Measurements from ENCODE around the gene BMP8B. TPM values are rescaled to one million over a fixed set of nuclear protein-coding genes. Genes with fewer than 3 reads are reported as not detected.

BMP8B gene
- polyA plus RNA-seq, 2 of the 4 experiments (the other 2 are of a cell fraction), result 2.5 to 3.1 TPM

DNA sequence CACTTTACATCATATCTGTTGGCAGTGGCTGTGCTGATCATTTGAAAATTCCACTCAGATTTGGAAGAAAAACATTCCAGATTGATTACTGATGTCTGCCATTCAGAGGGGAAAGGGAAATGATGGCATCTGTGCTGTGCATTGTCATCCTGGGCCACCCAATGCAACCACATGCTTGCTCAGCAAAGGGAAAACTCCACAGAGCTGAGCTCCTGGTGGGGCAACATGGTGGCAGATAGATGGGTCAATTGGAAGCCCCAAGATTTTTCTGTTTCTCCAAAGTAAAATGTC, 29.3 kb downstream of the BMP8B start:
- FAIRE-seq (no peak), ATAC-seq (no peak), DNase-seq (ENCODE audit: low read depth in 1 of 2, low spot score in 1 of 2) (no peak)
- no peak overlapping the region for H3K4me2 ChIP-seq
- H3K9me3 ChIP-seq, result no peaks in the 10 kb centered on the region
- H3K4me3 ChIP-seq, result no peak overlapping the region
- POLR2A ChIA-PET, result no interaction called here
- CTCF ChIA-PET, result no interaction called here
- H3K27ac ChIP-seq, result no peak overlapping the region
- no peaks in the 10 kb centered on the region for H3K4me1 ChIP-seq
- TF ChIP-seq EP300 (IDR thresholded peaks at IDR 0.05) (no peak), HOXA7 (CRISPR knock-in tag; IDR thresholded peaks at IDR 0.05) (no peak), SREBF2 (IDR thresholded peaks at IDR 0.05) (no peak)

DNA sequence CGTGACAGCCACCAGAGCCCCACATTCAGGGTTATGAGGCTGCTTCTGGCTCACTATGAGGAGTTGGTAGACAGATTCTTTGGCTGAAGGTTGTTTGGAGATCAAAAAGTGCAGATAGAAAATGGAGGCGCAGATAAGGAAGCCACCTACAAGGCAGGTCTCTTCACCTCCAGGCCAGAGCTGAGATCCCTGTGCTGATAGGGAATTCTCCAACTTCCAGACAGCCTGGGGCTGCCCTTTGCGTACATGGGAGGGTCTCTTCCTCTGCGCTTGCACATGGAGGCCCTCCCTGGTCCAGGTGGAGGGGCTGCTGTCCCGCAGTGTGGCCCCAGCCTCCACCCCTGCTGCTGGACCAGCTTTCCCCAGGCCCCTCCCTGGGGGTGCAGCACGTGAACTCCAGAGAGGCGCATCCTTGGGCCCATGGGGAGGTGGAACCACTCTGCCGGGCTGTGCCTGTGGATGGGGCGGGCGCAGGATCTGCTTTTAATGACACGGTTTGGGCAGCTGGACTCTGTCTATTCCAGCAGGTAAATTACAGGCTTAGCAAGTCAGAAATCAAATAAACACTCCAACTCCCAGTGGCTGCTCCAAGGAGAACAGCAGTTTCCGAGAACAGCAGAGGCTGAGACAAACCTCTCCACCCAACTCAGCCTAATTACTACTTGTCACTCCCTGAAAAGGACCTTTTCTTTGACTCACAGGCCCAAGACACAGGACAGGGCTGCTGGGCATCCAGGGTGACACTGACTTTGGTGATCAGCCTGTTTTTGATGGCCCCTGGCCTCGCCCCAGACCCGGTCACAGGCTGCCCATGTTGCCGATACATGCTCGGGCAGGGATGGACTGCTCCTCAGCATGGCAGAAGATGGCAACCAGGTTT, 29.9 kb downstream of the BMP8B start:
- FAIRE-seq (no peak), ATAC-seq (no peak), DNase-seq (ENCODE audit: low read depth in 1 of 2, low spot score in 1 of 2) (no peak)
- Histone ChIP-seq H3K4me2 (no peak overlapping the region), H3K4me1 (no peaks in the 10 kb centered on the region), H3K4me3 (no peak overlapping the region), H3K9me3 (no peaks in the 10 kb centered on the region), H3K27ac (no peak overlapping the region)
- ChIA-PET CTCF (no interaction called here), POLR2A (no interaction called here)
- TF ChIP-seq RARB (CRISPR knock-in tag; IDR thresholded peaks at IDR 0.05) (no peak), CTCF (IDR thresholded peaks at IDR 0.05) (no peak), HOXA7 (CRISPR knock-in tag; IDR thresholded peaks at IDR 0.05) (no peak), JUN (IDR thresholded peaks at IDR 0.05) (no peak), ATOH8 (CRISPR knock-in tag; IDR thresholded peaks at IDR 0.05; ENCODE audit: low read depth) (no peak), ZFP36 (IDR thresholded peaks at IDR 0.05; ENCODE audit: borderline replicate concordance, partially characterized antibody) (no peak), ZC3H11A (IDR thresholded peaks at IDR 0.05) (no peak), ZNF302 (CRISPR knock-in tag; IDR thresholded peaks at IDR 0.05) (no peak), CHD4 (IDR thresholded peaks at IDR 0.05; ENCODE audit: borderline replicate concordance) (no peak), ELK1 (IDR thresholded peaks at IDR 0.05; ENCODE audit: low read depth, low read length) (no peak), SMC3 (IDR thresholded peaks at IDR 0.05) (no peak), BHLHE40 (IDR thresholded peaks at IDR 0.05; ENCODE audit: low read depth, low read length) (no peak), FOXS1 (CRISPR knock-in tag; IDR thresholded peaks at IDR 0.05) (no peak), NR3C1 (IDR thresholded peaks at IDR 0.05) (no peak), CHD2 (IDR thresholded peaks at IDR 0.05; ENCODE audit: low read length, partially characterized antibody) (no peak)
- TF ChIP-seq, protein P1, sequence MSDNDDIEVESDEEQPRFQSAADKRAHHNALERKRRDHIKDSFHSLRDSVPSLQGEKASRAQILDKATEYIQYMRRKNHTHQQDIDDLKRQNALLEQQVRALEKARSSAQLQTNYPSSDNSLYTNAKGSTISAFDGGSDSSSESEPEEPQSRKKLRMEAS (IDR thresholded peaks at IDR 0.05), result no peak
- WGBS (ENCODE audit: missing lambda C conversion rate), result 100% methylated on average over 7 of the region's 16 CpGs

DNA sequence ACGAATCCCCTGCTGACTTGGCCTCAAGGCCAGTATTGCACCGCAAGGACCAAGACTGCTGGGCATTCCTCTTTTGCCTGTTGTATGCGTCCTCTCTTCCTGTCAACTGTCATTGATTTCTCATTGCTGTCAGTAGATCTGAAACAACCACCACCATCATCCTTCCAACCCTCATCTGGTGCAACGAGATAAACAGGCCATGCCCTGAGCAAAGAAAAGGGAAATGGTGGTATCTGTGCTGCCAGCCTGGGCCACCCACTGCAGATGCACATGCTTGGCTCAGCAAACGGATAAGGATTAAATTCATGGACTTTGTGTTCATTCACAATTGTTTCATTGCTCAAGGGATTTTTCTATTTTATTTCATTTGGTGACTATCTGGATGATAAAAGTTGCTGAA, 31.2 kb downstream of the BMP8B start:
- CTCF ChIA-PET, result no interaction called here
- WGBS (ENCODE audit: missing lambda C conversion rate), result 79% methylated on average over 5 of the region's 5 CpGs
- DNase-seq (ENCODE audit: low read depth in 1 of 2, low spot score in 1 of 2), result no peak

More for the DNA sequence above, 31.2 kb downstream of the BMP8B start:
- Histone ChIP-seq H3K4me3 (no peak overlapping the region), H3K4me2 (no peak overlapping the region), H3K27ac (no peak overlapping the region), H3K9me3 (no peaks in the 10 kb centered on the region), H3K4me1 (no peaks in the 10 kb centered on the region)
- POLR2A ChIA-PET, result no interaction called here
- TF ChIP-seq CEBPB (IDR thresholded peaks at IDR 0.05) (no peak), ZNF302 (CRISPR knock-in tag; IDR thresholded peaks at IDR 0.05) (no peak), MAZ (IDR thresholded peaks at IDR 0.05; ENCODE audit: borderline replicate concordance, low read depth, low read length) (no peak), KDM5A (IDR thresholded peaks at IDR 0.05) (no peak), RARB (CRISPR knock-in tag; IDR thresholded peaks at IDR 0.05) (no peak), SREBF2 (IDR thresholded peaks at IDR 0.05) (no peak), CBX2 (IDR thresholded peaks at IDR 0.05; ENCODE audit: borderline replicate concordance, low read depth) (no peak), ZC3H11A (IDR thresholded peaks at IDR 0.05) (no peak), NPAS2 (CRISPR knock-in tag; IDR thresholded peaks at IDR 0.05; ENCODE audit: borderline replicate concordance) (no peak), EHMT2 (IDR thresholded peaks at IDR 0.05; ENCODE audit: low read depth) (no peak), BHLHE40 (IDR thresholded peaks at IDR 0.05; ENCODE audit: low read depth, low read length) (no peak)
- FAIRE-seq, result no peak
- no peak for ATAC-seq
